Thyroid gland (tissue), 4 donors: Measurements from ENCODE around the gene ZC3H18.

Source experiments
- POLR2A ChIP-seq, 2 donors: fragments of 450-650 bp; IDR thresholded peaks; one replicate each; pipeline ENCODE4 v1.6.1; 2017; ENCODE audit warnings: antibody characterized with exemption in 2 of 2, mild to moderate bottlenecking in 2 of 2, moderate library complexity in 1 of 2
- TF ChIP-seq, protein P1 (sequence below), 6 experiments: fragments of 200-600 bp in 3 of 6; fragments of 450-650 bp in 3 of 6; sonication (generic) in 3 of 6; IDR thresholded peaks; one replicate each; pipeline ENCODE4 v1.5.1; 2016 to 2019; ENCODE audit warnings: antibody characterized with exemption in 6 of 6, mild to moderate bottlenecking in 2 of 6, inconsistent platforms in 1 of 6, moderate library complexity in 1 of 6

- TF ChIP-seq, protein P1, sequence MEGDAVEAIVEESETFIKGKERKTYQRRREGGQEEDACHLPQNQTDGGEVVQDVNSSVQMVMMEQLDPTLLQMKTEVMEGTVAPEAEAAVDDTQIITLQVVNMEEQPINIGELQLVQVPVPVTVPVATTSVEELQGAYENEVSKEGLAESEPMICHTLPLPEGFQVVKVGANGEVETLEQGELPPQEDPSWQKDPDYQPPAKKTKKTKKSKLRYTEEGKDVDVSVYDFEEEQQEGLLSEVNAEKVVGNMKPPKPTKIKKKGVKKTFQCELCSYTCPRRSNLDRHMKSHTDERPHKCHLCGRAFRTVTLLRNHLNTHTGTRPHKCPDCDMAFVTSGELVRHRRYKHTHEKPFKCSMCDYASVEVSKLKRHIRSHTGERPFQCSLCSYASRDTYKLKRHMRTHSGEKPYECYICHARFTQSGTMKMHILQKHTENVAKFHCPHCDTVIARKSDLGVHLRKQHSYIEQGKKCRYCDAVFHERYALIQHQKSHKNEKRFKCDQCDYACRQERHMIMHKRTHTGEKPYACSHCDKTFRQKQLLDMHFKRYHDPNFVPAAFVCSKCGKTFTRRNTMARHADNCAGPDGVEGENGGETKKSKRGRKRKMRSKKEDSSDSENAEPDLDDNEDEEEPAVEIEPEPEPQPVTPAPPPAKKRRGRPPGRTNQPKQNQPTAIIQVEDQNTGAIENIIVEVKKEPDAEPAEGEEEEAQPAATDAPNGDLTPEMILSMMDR (IDR thresholded peaks at IDR 0.05) = no peak
- TF ChIP-seq POLR2A (IDR thresholded peaks at IDR 0.05) = no peak
Measured at GRCh38 chr16:88632587-88632930, 62.4 kb downstream of the ZC3H18 start.
